Measurements from ENCODE around the gene GMEB2. TPM values are rescaled to one million over a fixed set of nuclear protein-coding genes. Genes with fewer than 3 reads are reported as not detected.

The GMEB2 gene, protein sequence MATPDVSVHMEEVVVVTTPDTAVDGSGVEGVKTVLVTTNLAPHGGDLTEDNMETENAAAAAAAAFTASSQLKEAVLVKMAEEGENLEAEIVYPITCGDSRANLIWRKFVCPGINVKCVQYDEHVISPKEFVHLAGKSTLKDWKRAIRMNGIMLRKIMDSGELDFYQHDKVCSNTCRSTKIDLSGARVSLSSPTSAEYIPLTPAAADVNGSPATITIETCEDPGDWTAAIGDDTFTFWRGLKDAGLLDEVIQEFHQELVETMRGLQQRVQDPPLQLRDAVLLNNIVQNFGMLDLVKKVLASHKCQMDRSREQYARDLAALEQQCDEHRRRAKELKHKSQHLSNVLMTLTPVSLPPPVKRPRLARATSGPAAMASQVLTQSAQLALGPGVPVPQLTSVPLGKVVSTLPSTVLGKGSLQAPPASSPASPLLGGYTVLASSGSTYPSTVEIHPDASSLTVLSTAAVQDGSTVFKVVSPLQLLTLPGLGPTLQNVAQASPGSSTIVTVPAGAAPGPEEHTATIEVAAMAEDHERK
- 5.6 and 6.8 TPM in 2 replicates for total RNA-seq (ENCODE audit: low replicate concordance)

DNA sequence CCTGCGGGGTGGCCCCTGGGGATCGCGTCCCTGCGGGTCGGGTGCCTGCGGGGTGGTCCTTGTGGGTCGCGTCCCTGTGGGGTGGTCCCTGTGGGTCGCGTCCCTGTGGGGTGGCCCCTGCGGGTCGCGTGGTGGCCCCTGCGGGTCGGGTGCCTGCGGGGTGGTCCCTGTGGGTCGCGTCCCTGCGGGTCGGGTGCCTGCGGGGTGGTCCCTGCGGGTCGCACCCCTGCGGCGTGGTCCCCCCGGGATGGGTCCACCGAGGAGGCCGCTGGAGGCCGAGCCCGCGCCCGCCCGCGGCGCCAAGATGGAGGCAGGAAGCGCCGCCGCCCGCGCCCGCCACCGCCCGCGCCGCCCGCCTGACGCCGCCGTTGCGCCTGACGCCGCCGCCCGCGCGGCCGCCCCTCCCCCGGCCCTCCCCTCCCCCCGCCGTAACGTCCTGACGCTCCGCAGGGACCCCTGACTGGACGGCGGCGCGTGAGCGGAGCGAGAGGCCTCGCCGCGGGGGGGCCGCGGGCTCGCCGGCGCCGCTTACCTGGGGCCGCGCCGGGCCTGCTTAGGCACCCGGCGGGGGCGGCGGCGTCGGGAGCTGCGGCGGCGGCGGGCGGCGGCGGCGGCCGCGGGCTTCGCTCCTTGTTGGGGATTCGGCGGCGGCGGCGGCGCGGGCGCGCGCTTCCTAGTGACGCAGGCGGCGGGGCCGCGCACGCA, at the start of gene GMEB2:
GMEB2 (minus strand) TSS at position 678 of the 705 bp plus-strand sequence. CDS start 7,704 bp downstream, outside the sequence.

DNA sequence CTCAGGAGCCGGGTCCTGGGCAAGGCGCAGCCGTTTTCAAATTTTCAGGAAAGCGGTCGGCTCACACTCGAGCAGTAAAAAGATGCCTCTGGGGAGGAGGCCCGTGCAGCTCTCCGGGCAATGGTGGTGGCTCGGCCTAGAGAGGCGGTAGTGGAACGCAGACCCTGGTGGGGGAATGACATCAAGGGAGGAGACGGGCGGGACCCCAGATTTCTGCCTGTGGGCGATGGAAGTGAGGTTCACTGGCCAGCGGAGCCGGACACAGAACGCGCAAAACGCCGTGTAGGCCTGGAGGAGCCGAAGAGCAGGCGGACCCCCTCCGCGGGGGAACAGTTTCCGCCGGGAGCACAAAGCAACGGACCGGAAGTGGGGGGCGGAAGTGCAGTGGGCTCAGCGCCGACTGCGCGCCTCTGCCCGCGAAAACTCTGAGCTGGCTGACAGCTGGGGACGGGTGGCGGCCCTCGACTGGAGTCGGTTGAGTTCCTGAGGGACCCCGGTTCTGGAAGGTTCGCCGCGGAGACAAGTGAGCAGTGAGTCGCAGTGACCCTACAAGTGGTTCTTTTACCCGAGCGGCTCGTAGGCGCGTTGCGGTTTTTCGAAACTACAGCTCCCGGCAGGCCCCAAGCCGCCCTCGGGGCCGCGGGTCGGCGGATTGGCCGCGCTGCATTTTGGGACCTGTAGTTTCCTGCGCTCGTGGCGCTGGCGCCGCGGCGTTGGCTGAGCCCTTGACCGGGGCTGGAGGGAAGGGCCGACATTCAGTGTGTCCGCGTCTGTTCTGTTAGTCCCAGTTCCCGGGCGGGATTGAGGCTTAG, 31.2 kb upstream of the GMEB2 start, which contains the start of gene RTEL1:
RTEL1 (plus strand) TSS at position 376 of the 812 bp plus-strand sequence. CDS start 1,091 bp downstream, outside the sequence.

DNA sequence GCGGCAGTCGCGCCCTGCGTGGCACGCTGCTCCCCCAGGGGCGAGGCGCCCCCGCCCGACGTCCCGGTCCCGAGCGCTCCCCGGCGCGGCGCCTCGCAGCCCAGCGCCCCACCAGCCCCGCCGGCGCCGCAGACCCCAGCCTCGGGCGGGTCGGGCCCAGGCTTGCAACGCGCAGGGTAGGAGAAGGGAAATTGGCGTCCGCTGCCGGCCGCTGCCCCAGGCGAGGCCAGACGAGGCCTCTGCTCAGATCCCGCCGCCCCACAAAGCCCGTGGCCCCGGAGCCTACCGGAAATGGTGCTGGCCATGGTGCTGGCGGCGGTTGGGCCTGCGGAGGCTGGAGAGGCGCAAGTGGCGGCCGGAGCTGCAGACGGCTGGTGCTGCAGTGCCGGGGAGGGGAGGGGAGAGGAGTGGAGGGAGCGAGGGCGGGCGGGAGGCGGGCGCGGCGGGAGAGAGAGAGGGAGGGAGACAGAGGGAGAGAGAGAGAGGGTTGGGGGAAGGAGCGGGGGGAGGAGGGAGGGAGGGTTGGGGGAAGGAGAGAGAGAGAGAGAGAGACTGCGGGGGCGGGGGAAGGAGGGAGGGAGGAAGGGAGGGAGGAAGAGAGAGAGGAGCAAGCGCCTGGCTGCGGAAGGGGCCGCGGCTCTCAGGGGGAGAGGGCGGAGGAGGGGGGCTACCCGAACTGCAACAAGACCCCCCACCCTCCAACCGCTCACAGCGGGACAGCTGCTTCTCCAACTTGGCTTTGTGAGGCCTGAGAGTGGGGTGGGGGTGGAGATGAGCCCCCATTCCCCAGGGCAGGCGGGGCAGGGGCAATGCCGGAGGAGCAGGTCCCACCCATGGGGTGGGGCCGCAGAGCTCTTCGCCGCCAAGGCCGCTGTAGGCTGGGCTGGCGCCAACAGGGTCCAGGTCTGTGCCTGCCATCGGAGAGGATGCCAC, 26.4 kb upstream of the GMEB2 start, which contains the start of gene STMN3:
STMN3 (minus strand) TSS at position 384 of the 933 bp plus-strand sequence; CDS start at position 305, 79 bp downstream.

DNA sequence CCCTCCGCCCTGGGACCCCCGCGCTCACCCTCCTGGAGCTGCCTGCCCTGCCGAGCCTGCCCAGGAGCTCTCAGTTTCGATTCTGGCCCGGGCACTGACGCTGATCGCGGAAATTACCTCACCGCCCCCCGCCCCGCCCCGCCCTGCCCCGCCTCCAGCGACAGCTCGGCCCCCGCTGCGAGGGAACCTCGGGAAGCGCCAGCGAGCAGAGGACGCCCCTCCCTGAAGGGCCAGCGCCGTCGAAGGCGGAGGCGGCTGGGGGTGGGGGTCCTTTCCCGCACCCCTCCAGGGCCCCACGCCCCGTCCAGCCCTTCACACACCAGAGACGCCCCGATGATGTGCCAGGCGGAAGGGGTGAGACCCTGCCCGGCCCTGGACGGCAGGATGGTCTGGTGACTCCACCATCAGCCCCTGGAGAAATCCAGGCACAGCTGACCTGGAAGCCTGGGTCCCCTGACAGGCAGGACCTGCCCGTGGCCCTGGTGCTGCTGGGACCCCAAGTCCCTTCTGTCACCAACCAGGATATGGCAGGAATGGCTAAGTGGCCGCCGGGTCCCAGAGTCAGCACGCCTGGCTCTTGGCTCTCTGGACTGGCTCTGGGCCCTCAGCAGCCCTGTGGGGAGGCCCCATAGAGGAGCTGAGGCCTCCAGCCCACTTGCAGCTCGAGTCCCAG, 52.6 kb downstream of the GMEB2 start, which contains the start of gene HELZ2:
HELZ2 (minus strand) TSS at position 84 of the 673 bp plus-strand sequence. CDS start 1,854 bp downstream, outside the sequence.

DNA sequence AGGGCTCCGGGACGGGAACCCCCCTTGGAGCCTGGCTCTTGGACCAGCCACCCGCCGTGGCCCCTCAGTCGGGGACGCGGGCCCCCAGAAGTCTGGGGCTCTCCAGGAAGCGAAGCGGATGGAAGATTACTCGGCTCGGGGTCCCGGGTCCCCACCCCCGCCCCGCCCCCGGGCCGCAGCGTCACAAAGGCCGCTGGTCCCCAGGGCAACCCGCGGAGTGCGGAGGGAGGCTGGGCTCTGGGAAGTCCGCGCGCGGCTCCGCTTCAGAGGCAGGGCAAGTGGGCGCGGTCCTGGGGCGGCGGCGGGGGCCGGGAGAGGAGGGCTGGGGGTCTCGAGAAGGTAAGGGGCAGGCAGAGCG, 73.0 kb downstream of the GMEB2 start, which contains the start of gene FNDC11:
FNDC11 (plus strand) TSS at position 227 of the 358 bp plus-strand sequence. CDS start 1,505 bp downstream, outside the sequence.

DNA sequence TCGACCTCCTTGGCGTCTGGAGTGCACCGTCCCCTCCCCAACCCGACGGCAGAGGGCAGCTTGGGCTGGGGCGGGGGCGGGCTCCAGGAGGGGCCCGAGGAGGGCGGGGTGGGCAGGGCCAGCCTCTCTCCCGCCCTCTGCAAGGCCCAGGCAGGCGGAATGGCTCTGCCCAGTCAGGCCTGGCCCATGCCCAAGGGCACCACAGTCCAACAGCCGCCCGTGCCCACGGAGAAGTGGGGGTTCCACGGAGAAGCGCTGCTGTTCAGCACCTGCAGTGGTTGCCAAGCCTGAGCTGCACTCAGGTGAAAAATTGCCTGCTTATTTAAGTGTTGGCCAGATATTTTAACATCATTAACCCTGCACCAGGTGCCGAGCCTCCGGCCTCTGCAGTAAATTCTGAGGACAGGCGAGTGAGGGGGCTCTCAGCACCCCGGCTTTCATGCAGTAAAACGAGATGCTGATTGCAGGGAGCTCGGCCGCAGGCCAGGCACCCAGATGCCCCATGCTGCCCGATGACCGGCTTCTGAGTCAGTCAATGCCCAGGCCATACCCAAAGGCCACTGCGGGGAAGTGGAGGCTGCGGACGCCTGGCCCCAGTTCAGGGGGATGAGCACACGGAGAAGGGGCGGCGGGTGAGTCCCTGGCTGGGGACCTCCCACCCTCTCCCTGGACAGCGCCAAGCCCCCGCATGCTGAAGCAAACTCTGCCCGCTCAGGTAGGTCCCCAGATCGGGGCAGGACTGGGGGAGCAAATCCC, 79.0 kb downstream of the GMEB2 start, which contains the start of gene SRMS:
SRMS (minus strand) TSS at position 25 of the 756 bp plus-strand sequence. CDS start 286 bp downstream, outside the sequence.

Other genes starting within 250 kb of the GMEB2 start
- gene KCNQ2, start 154.4 kb downstream of the GMEB2 start, total RNA-seq (ENCODE audit: low replicate concordance): not detected in 2 replicates
- 0.47 and 2.5 TPM in 2 replicates for gene EEF1A2, start 128.0 kb downstream of the GMEB2 start, total RNA-seq (ENCODE audit: low replicate concordance)
- gene PPDPF, start 106.3 kb downstream of the GMEB2 start, total RNA-seq (ENCODE audit: low replicate concordance): 8.0 and 19.2 TPM in 2 replicates
- under 0.01 TPM in 1 of 2 replicates, not detected in the other for gene PTK6, start 89.7 kb downstream of the GMEB2 start, total RNA-seq (ENCODE audit: low replicate concordance)
- not detected in 2 replicates for gene SRMS, start 79.4 kb downstream of the GMEB2 start, total RNA-seq (ENCODE audit: low replicate concordance)
- gene FNDC11, start 72.9 kb downstream of the GMEB2 start, total RNA-seq (ENCODE audit: low replicate concordance): 0.12 and 0.30 TPM in 2 replicates
- gene HELZ2, start 52.9 kb downstream of the GMEB2 start, total RNA-seq (ENCODE audit: low replicate concordance): 21.7 and 37.2 TPM in 2 replicates
- 2.0 and 6.7 TPM in 2 replicates for gene STMN3, start 26.3 kb upstream of the GMEB2 start, total RNA-seq (ENCODE audit: low replicate concordance)
- 9.2 and 12.5 TPM in 2 replicates for gene RTEL1, start 31.2 kb upstream of the GMEB2 start, total RNA-seq (ENCODE audit: low replicate concordance)
- 0.68 and 7.8 TPM in 2 replicates for gene TNFRSF6B, start 69.6 kb upstream of the GMEB2 start, total RNA-seq (ENCODE audit: low replicate concordance)
- 40.9 and 87.1 TPM in 2 replicates for gene ARFRP1, start 80.9 kb upstream of the GMEB2 start, total RNA-seq (ENCODE audit: low replicate concordance)
- gene ZGPAT, start 80.9 kb upstream of the GMEB2 start, total RNA-seq (ENCODE audit: low replicate concordance): 15.3 and 28.8 TPM in 2 replicates
- gene LIME1, start 109.6 kb upstream of the GMEB2 start, total RNA-seq (ENCODE audit: low replicate concordance): 1.4 and 2.3 TPM in 2 replicates
- 12.9 TPM in 2 replicates for gene SLC2A4RG, start 112.7 kb upstream of the GMEB2 start, total RNA-seq (ENCODE audit: low replicate concordance)
- 4.8 and 5.6 TPM in 2 replicates for gene ZBTB46, start 204.2 kb upstream of the GMEB2 start, total RNA-seq (ENCODE audit: low replicate concordance)
- gene ABHD16B, start 234.4 kb upstream of the GMEB2 start, total RNA-seq (ENCODE audit: low replicate concordance): not detected in 2 replicates
- gene TPD52L2, start 238.2 kb upstream of the GMEB2 start, total RNA-seq (ENCODE audit: low replicate concordance): 84.7 and 110 TPM in 2 replicates

All from smooth muscle cell of the coronary artery (primary cell).